H1 (cell line): ENCODE results near the gene IL1RAPL1. TPM values are rescaled to one million over a fixed set of nuclear protein-coding genes. Genes with fewer than 3 reads are reported as not detected.
A peak's percentile ranks its signal among the peaks of the same experiment; 100 is the strongest.

Experiments used
- CTCF ChIA-PET: fragments of 300-600 bp; sonication (Branson Sonifier 250); formaldehyde crosslinking; loops from one replicate; lab custom pipeline; 2021; ENCODE audit not compliant: partially characterized antibody; lab: Charles Lee
- POLR2A ChIA-PET: fragments of 300-600 bp; sonication (Branson Sonifier 250); formaldehyde crosslinking; loops from one replicate; lab custom pipeline; 2021; ENCODE audit warnings: inconsistent platforms; ENCODE audit not compliant: partially characterized antibody; lab: Charles Lee
- DNase-seq, 2 experiments: peaks; one replicate each; pipeline versions ENCODE4 v3.0.0 to v3.0.0-alpha.2; 2010 to 2022; ENCODE audit warnings: low spot score in 2 of 2, low read depth in 1 of 2, mixed read lengths in 1 of 2
- FAIRE-seq: peaks from 2 replicates; lab custom pipeline; 2011; peaks lifted over from hg19 to GRCh38; lab: Jason Lieb, UNC
- H2AFZ ChIP-seq: 2 replicates; pipeline ENCODE4 v1.8.1; 2012; ENCODE audit warnings: low read length, inconsistent platforms
- H2AK5ac ChIP-seq: 2 replicates; pipeline ENCODE4 v1.6.1; 2013; ENCODE audit warnings: low read depth, low read length
- H2BK120ac ChIP-seq: replicated peaks from 2 replicates; pipeline ENCODE3; 2013; ENCODE audit warnings: low read depth, low read length, inconsistent platforms
- H2BK12ac ChIP-seq: 2 replicates; pipeline ENCODE4 v1.6.1; 2013; ENCODE audit warnings: low read depth, low read length
- H2BK15ac ChIP-seq: 2 replicates; pipeline ENCODE4 v1.6.1; 2013; ENCODE audit warnings: low read length
- H2BK20ac ChIP-seq: 2 replicates; pipeline ENCODE4 v1.6.1; 2013; ENCODE audit warnings: low read length
- H2BK5ac ChIP-seq: 2 replicates; pipeline ENCODE4 v1.6.1; 2013; ENCODE audit warnings: low read depth, low read length
- H3K14ac ChIP-seq: 2 replicates; pipeline ENCODE4 v1.6.1; 2013; ENCODE audit warnings: inconsistent platforms; ENCODE audit not compliant: insufficient read length
- H3K18ac ChIP-seq: 2 replicates; pipeline ENCODE4 v1.6.1; 2013; ENCODE audit warnings: low read length; ENCODE audit errors: extremely low read depth
- H3K23ac ChIP-seq: 2 replicates; pipeline ENCODE4 v1.6.1; 2013; ENCODE audit warnings: inconsistent platforms; ENCODE audit not compliant: insufficient read length
- H3K23me2 ChIP-seq: 2 replicates; pipeline ENCODE4 v1.6.1; 2013; ENCODE audit warnings: low read depth, low read length
- H3K27ac ChIP-seq: 2 replicates; pipeline ENCODE4 v1.6.1; 2011; ENCODE audit warnings: low read depth, low read length, inconsistent platforms
- H3K27me3 ChIP-seq, 4 experiments: replicated peaks in 1 of 4; 1 replicate in 1 of 4; 2 replicates in 3 of 4; pipeline versions ENCODE4 v1.6.1 to v1.8.1; 2011 to 2013; ENCODE audit warnings: low read length in 3 of 4, mild to moderate bottlenecking in 3 of 4, inconsistent platforms in 2 of 4, mixed read lengths in 2 of 4, moderate library complexity in 1 of 4; ENCODE audit not compliant: control insufficient read depth in 3 of 4, insufficient read depth in 3 of 4; ENCODE audit errors: extremely low read depth in 1 of 4
- H3K36me3 ChIP-seq, 4 experiments: 2 replicates each; pipeline versions ENCODE4 v1.6.1 to v1.8.1; 2011 to 2013; ENCODE audit warnings: mild to moderate bottlenecking in 4 of 4, low read length in 3 of 4, moderate library complexity in 2 of 4, control low read depth in 1 of 4, inconsistent platforms in 1 of 4; ENCODE audit not compliant: insufficient read depth in 4 of 4, control insufficient read depth in 2 of 4
- H3K4ac ChIP-seq: replicated peaks from 2 replicates; pipeline ENCODE3; 2013; ENCODE audit warnings: low read length, low read depth, mixed read lengths, inconsistent platforms; ENCODE audit not compliant: insufficient read length
- H3K4me1 ChIP-seq, 4 experiments: replicated peaks in 1 of 4; 1 replicate in 1 of 4; 2 replicates in 3 of 4; pipeline versions ENCODE4 v1.6.1 to v1.8.1; 2011 to 2013; ENCODE audit warnings: low read length in 3 of 4, inconsistent platforms in 2 of 4, mixed read lengths in 1 of 4; ENCODE audit not compliant: insufficient read depth in 4 of 4, control insufficient read depth in 3 of 4
- H3K4me2 ChIP-seq, 2 experiments: 2 replicates each; pipeline versions ENCODE4 v1.6.1 to v1.8.1; 2011 to 2013; ENCODE audit warnings: low read depth in 2 of 2, low read length in 2 of 2, control low read depth in 1 of 2, inconsistent platforms in 1 of 2, mild to moderate bottlenecking in 1 of 2; ENCODE audit not compliant: insufficient read depth in 1 of 2
- H3K4me3 ChIP-seq, 4 experiments: fragments of 200-600, 300-600 bp in 1 of 4; sonication (generic), shearing (Covaris generic), sonication (Bioruptor Twin) in 1 of 4; 2 replicates each; pipeline versions ENCODE4 v1.5.1 to v1.8.1; 2011 to 2016; ENCODE audit warnings: low read length in 4 of 4, low read depth in 3 of 4, control low read depth in 2 of 4, inconsistent platforms in 2 of 4, mild to moderate bottlenecking in 2 of 4, mixed read lengths in 1 of 4, moderate library complexity in 1 of 4; ENCODE audit not compliant: insufficient read depth in 2 of 4; ENCODE audit errors: extremely low read depth in 1 of 4
- H3K56ac ChIP-seq: replicated peaks from 2 replicates; pipeline ENCODE3; 2013; ENCODE audit warnings: low read depth, mild to moderate bottlenecking, mixed read lengths, low read length, inconsistent platforms; ENCODE audit not compliant: insufficient read length
- H3K79me1 ChIP-seq: 2 replicates; pipeline ENCODE4 v1.6.1; 2013; ENCODE audit warnings: low read depth, low read length, control low read depth
- H3K79me2 ChIP-seq, 2 experiments: 2 replicates each; pipeline versions ENCODE4 v1.6.1 to v1.8.1; 2012 to 2013; ENCODE audit warnings: low read length in 2 of 2, mild to moderate bottlenecking in 2 of 2, inconsistent platforms in 1 of 2; ENCODE audit not compliant: insufficient read depth in 2 of 2, control insufficient read depth in 1 of 2
- H3K9ac ChIP-seq, 4 experiments: replicated peaks in 1 of 4; 1 replicate in 1 of 4; 2 replicates in 3 of 4; pipeline versions ENCODE4 v1.6.1 to v1.8.1; 2011 to 2013; ENCODE audit warnings: low read depth in 3 of 4, low read length in 3 of 4, control low read depth in 2 of 4, mild to moderate bottlenecking in 2 of 4, moderate library complexity in 2 of 4, inconsistent platforms in 1 of 4; ENCODE audit errors: extremely low read depth in 1 of 4
- H3K9me3 ChIP-seq, 2 experiments: 2 replicates each; pipeline versions ENCODE4 v1.6.1 to v1.8.1; 2012 to 2013; ENCODE audit warnings: mild to moderate bottlenecking in 2 of 2, moderate library complexity in 2 of 2, control low read depth in 1 of 2, inconsistent platforms in 1 of 2, low read depth in 1 of 2, low read length in 1 of 2, mixed read lengths in 1 of 2; ENCODE audit not compliant: insufficient read depth in 2 of 2
- H4K20me1 ChIP-seq, 2 experiments: replicated peaks in 1 of 2; 2 replicates each; pipeline versions ENCODE3 to v1.8.1; 2011 to 2013; ENCODE audit warnings: inconsistent platforms in 2 of 2, low read length in 2 of 2, mild to moderate bottlenecking in 1 of 2; ENCODE audit not compliant: insufficient read depth in 2 of 2, control insufficient read depth in 1 of 2
- H4K5ac ChIP-seq: 2 replicates; pipeline ENCODE4 v1.6.1; 2013; ENCODE audit warnings: low read length, low read depth, mixed read lengths, inconsistent platforms; ENCODE audit not compliant: insufficient read length
- H4K8ac ChIP-seq: 2 replicates; pipeline ENCODE4 v1.8.0; 2013; ENCODE audit warnings: mild to moderate bottlenecking, moderate library complexity, low read length, inconsistent platforms; ENCODE audit not compliant: insufficient read depth; ENCODE audit errors: extremely low read depth
- H4K91ac ChIP-seq: replicated peaks from 2 replicates; pipeline ENCODE3; 2013; ENCODE audit warnings: low read length, mixed read lengths, inconsistent platforms; ENCODE audit not compliant: insufficient read length
- ATF3 ChIP-seq: IDR thresholded peaks from 2 replicates; pipeline ENCODE4 v1.6.1; 2011; ENCODE audit warnings: low read depth, mild to moderate bottlenecking, low read length; ENCODE audit not compliant: insufficient read depth
- CHD1 ChIP-seq: IDR thresholded peaks from 2 replicates; pipeline ENCODE4 v1.6.1; 2012; ENCODE audit warnings: low read depth, low read length, improper control_type of control experiment
- JUND ChIP-seq: IDR thresholded peaks from 2 replicates; pipeline ENCODE4 v1.6.1; 2011; ENCODE audit warnings: mild to moderate bottlenecking, improper control_type of control experiment, low read length
- KDM4A ChIP-seq: IDR thresholded peaks from one replicate; pipeline ENCODE4 v1.7.1; 2012; ENCODE audit warnings: low read depth, mild to moderate bottlenecking, moderate library complexity, low read length, inconsistent platforms; ENCODE audit not compliant: severe bottlenecking
- POLR2AphosphoS5 ChIP-seq: IDR thresholded peaks from 2 replicates; pipeline ENCODE4 v1.6.1; 2011; ENCODE audit warnings: low read depth, low read length
- RFX5 ChIP-seq: IDR thresholded peaks from 2 replicates; pipeline ENCODE4 v1.6.1; 2011; ENCODE audit warnings: low read depth, low read length, improper control_type of control experiment, borderline replicate concordance
- SAP30 ChIP-seq: fragments of 300-600 bp; sonication (generic); IDR thresholded peaks from 2 replicates; pipeline ENCODE4 v1.7.1; 2012; ENCODE audit warnings: low read length, moderate library complexity, mild to moderate bottlenecking, inconsistent platforms; ENCODE audit not compliant: insufficient read depth, insufficient replicate concordance
- SP4 ChIP-seq: IDR thresholded peaks from 2 replicates; pipeline ENCODE4 v1.6.1; 2012; ENCODE audit warnings: low read length, inconsistent platforms
- TCF12 ChIP-seq: IDR thresholded peaks from 2 replicates; pipeline ENCODE4 v1.6.1; 2011; ENCODE audit warnings: low read depth, mild to moderate bottlenecking, low read length
- WGBS, 2 experiments: shearing (Covaris generic) in 1 of 2; methylation state at CpG; one replicate each; pipeline versions ENCODE4 v1.1.6 to v1.1.7; 2013 to 2015; ENCODE audit warnings: low lambda C conversion rate in 2 of 2, mixed read lengths in 2 of 2, inconsistent platforms in 1 of 2, low coverage in 1 of 2, missing lambda C conversion rate in 1 of 2; ENCODE audit not compliant: insufficient replicate concordance in 2 of 2, insufficient coverage in 1 of 2, insufficient read length in 1 of 2; ENCODE audit errors: extremely low coverage in 1 of 2, missing lambda C conversion rate in 1 of 2; 5-methylcytosine and 5-hydroxymethylcytosine counted together
- polyA plus RNA-seq, 7 experiments: library from polyadenylated mRNA; depleted of rRNA in 3 of 7; stranded (reverse) in 5 of 7; unstranded in 2 of 7; fragments of >200 nt in 5 of 7; fragments of 200-250 nt in 2 of 7; gene quantifications; 1 replicate in 5 of 7; 2 replicates in 1 of 7; 4 replicates in 1 of 7; pipeline versions ENCODE4 v1.2.1 to v1.2.3, GENCODE V29; 2011 to 2013; ENCODE audit warnings: missing spikeins in 2 of 7, mixed read lengths in 2 of 7
- total RNA-seq: library from RNA; stranded (reverse); fragmentation: NEBNext Ultra II Directional; extraction: Animal tissue kit (Norgen Biotek cat#: 25700); gene quantifications from 2 replicates; pipeline ENCODE4 v1.2.1, GENCODE V29; 2021

The IL1RAPL1 gene
- total and polyA plus RNA-seq, 2 of the 8 experiments (the other 6 are each of a cell fraction or from before 2014, with no cell fraction given): 0.11 to 0.35 TPM

GRCh38 chrX:29308726-29309125 lies 721.5 kb downstream of the IL1RAPL1 start:
- TF ChIP-seq CHD1: no peak
- TF ChIP-seq SP4: no peak
- 0 out of 2 replicates have a peak, but pooled peaks have one; percentile 25 for TF ChIP-seq JUND
- 0 out of 2 replicates have a peak, but pooled peaks have one; percentile 31 for TF ChIP-seq TCF12
- no peak for TF ChIP-seq ATF3
- TF ChIP-seq POLR2AphosphoS5: no peak
- no peak for TF ChIP-seq KDM4A
- TF ChIP-seq RFX5: no peak
- no peak for TF ChIP-seq SAP30
- TF ChIP-seq, all 59 proteins: peak for 2
- no peak overlapping the region for H4K5ac ChIP-seq
- DNase-seq (no peak), FAIRE-seq (peak; percentile 85)
- no peak overlapping the region for H3K9ac ChIP-seq
- no peak overlapping the region for H2AFZ ChIP-seq
- no peaks in the 10 kb centered on the region for H3K9me3 ChIP-seq
- POLR2A ChIA-PET: no interaction called here
- CTCF ChIA-PET: no interaction called here
- peaks cover 0 to 6% (median 3%) of the 10 kb centered on the region in 4 experiments; a peak in 1 of 7 replicates for H3K4me1 ChIP-seq
- no peak overlapping the region for H2BK120ac ChIP-seq
- no peak overlapping the region for H2BK15ac ChIP-seq
- H3K4ac ChIP-seq: no peak overlapping the region
- H3K27ac ChIP-seq: no peak overlapping the region
- H3K4me3 ChIP-seq: peak overlapping the region in 1 of 4 experiments; percentile 35; a peak in 1 of 8 replicates
- no peaks in the 10 kb centered on the region for H3K23me2 ChIP-seq
- no peak overlapping the region for H3K14ac ChIP-seq
- no peak overlapping the region for H3K18ac ChIP-seq
- H3K27me3 ChIP-seq: no peaks in the 10 kb centered on the region
- H3K79me2 ChIP-seq: no peaks in the 10 kb centered on the region
- H4K8ac ChIP-seq: no peak overlapping the region
- no peaks in the 10 kb centered on the region for H4K20me1 ChIP-seq
- H3K79me1 ChIP-seq: no peaks in the 10 kb centered on the region
- H2AK5ac ChIP-seq: no peak overlapping the region
- no peaks in the 10 kb centered on the region for H3K36me3 ChIP-seq
- H2BK5ac ChIP-seq: no peak overlapping the region
- peak overlapping the region; percentile 32 to 51; a peak in 3 of 4 replicates for H3K4me2 ChIP-seq
- no peak overlapping the region for H2BK20ac ChIP-seq
- H3K23ac ChIP-seq: no peak overlapping the region
- H2BK12ac ChIP-seq: no peak overlapping the region
- 12% methylated on average over 4 of the region's 4 CpGs; no CpG with 5 or more reads in 1 of the 2 experiments for WGBS, 2 experiments
- H4K91ac ChIP-seq: no peak overlapping the region
- H3K56ac ChIP-seq: no peak overlapping the region
